Measurements from ENCODE around the gene TXNRD2. TPM values are rescaled to one million over a fixed set of nuclear protein-coding genes. Genes with fewer than 3 reads are reported as not detected.

The TXNRD2 gene
- total RNA-seq, 1 experiment from 2014 or later, result 5.0 TPM

DNA sequence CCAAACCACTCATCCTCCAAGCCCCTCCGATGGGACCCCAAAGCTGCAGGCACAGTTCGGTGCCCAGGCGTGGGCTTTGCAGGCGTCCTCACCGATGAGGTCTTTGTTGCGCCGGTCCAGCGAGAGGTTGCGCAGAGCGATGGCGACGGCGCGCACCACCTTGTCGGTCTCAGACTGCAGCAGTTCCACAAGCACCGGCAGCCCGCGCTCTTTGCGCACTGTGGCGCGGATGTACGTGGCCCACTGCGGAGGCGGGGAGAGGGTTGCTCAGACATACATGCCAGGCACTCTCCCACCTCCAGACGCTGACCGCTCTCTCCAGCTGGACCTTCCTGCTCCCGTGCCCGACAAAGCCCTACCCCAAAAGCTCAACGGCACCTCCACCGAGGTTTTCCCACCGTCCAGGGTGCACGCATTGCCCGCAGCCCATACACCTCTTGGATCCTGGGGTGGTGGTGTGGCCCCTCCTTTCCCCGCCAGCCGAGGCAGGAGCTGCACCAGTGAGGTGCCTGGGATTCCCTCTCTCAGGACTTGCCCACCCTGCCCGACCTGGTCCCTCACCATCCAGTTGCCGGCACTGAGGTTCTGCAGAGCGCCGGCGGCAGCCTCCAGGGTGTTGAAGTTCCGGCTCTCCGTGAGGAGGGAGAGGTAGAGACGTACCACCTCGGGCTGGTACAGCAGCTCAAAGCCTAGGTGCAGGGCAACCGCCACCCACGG, 32.1 kb upstream of the TXNRD2 start:
- no peak for DNase-seq
- Histone ChIP-seq H3K36me3 (replicated peaks; ENCODE audit: control insufficient read depth, insufficient read depth, low read length) (peaks cover 9% of the 10 kb centered on the region), H3K4me3 (ENCODE audit: insufficient read depth, low read depth, low read length) (no peak overlapping the region), H3K27me3 (ENCODE audit: control insufficient read depth, insufficient read depth, low read length) (no peaks in the 10 kb centered on the region)

GRCh38 chr22:19972652-19973550, 31.3 kb upstream of the TXNRD2 start:
- H3K27me3 ChIP-seq (ENCODE audit: control insufficient read depth, insufficient read depth, low read length), result no peaks in the 10 kb centered on the region
- peaks cover 9% of the 10 kb centered on the region for H3K36me3 ChIP-seq (replicated peaks; ENCODE audit: control insufficient read depth, insufficient read depth, low read length)
- peak; percentile 91 for DNase-seq
- no peak overlapping the region for H3K4me3 ChIP-seq (ENCODE audit: insufficient read depth, low read depth, low read length)

DNA sequence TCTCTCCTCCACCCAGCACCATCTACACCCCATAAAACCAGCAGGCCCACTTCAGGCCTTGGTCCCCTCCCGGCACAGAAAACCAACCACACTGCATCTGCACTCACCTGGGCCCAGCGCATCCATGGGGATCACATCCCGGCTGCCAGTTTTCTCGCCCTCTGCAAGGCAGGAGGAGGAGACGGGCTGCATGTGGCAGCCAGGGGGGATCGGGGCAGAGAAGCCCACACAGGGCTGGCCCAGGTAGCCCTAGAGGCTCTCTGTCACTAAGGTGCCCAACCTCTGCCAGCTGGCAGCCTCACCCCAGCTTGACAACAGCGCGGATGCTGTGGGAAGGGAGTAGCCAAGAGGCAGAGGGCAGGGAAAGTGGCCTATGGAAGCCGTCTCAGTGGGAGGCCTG, 30.6 kb upstream of the TXNRD2 start:
- Histone ChIP-seq H3K4me3 (ENCODE audit: insufficient read depth, low read depth, low read length) (no peak overlapping the region), H3K27me3 (ENCODE audit: control insufficient read depth, insufficient read depth, low read length) (no peaks in the 10 kb centered on the region), H3K36me3 (replicated peaks; ENCODE audit: control insufficient read depth, insufficient read depth, low read length) (peaks cover 10% of the 10 kb centered on the region)
- DNase-seq, result no peak

- Histone ChIP-seq H3K27me3 (ENCODE audit: control insufficient read depth, insufficient read depth, low read length) (no peaks in the 10 kb centered on the region), H3K36me3 (replicated peaks; ENCODE audit: control insufficient read depth, insufficient read depth, low read length) (peaks cover 10% of the 10 kb centered on the region), H3K4me3 (ENCODE audit: insufficient read depth, low read depth, low read length) (no peak overlapping the region)
- DNase-seq, result no peak
Measured at GRCh38 chr22:19971276-19972124, 29.9 kb upstream of the TXNRD2 start.

- DNase-seq, result peak; percentile 96
- Histone ChIP-seq H3K36me3 (replicated peaks; ENCODE audit: control insufficient read depth, insufficient read depth, low read length) (peaks cover 10% of the 10 kb centered on the region), H3K27me3 (ENCODE audit: control insufficient read depth, insufficient read depth, low read length) (no peaks in the 10 kb centered on the region), H3K4me3 (ENCODE audit: insufficient read depth, low read depth, low read length) (no peak overlapping the region)
Measured at GRCh38 chr22:19970479-19971275, 29.1 kb upstream of the TXNRD2 start.

- Histone ChIP-seq H3K4me3 (ENCODE audit: insufficient read depth, low read depth, low read length) (no peak overlapping the region), H3K36me3 (replicated peaks; ENCODE audit: control insufficient read depth, insufficient read depth, low read length) (peaks cover 10% of the 10 kb centered on the region), H3K27me3 (ENCODE audit: control insufficient read depth, insufficient read depth, low read length) (no peaks in the 10 kb centered on the region)
- no peak for DNase-seq
Measured at GRCh38 chr22:19970031-19970478, 28.4 kb upstream of the TXNRD2 start.

DNA sequence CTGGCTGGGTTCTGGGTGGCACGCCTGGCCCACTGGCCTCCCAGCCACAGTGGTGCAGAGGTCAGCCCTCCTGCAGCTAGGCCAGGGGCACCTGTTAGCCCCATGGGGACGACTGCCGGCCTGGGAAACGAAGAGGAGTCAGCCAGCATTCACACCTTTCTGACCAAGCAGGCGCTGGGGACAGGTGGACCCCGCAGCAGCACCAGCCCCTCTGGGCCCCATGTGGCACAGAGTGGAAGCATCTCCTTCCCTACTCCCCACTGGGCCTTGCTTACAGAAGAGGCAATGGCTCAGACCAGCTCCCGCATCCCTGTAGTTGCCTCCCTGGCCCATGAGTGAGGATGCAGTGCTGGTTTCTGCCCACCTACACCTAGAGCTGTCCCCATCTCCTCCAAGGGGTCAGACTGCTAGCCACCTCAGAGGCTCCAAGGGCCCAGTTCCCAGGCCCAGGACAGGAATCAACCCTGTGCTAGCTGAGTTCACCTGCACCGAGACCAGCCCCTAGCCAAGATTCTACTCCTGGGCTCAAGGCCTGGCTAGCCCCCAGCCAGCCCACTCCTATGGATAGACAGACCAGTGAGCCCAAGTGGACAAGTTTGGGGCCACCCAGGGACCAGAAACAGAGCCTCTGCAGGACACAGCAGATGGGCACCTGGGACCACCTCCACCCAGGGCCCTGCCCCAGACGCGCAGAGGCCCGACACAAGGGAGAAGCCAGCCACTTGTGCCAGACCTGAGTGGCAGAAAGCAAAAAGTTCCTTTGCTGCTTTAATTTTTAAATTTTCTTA, 27.7 kb upstream of the TXNRD2 start:
- DNase-seq, result no peak
- H3K27me3 ChIP-seq (ENCODE audit: control insufficient read depth, insufficient read depth, low read length), result no peaks in the 10 kb centered on the region
- no peak overlapping the region for H3K4me3 ChIP-seq (ENCODE audit: insufficient read depth, low read depth, low read length)
- peaks cover 10% of the 10 kb centered on the region for H3K36me3 ChIP-seq (replicated peaks; ENCODE audit: control insufficient read depth, insufficient read depth, low read length)

DNA sequence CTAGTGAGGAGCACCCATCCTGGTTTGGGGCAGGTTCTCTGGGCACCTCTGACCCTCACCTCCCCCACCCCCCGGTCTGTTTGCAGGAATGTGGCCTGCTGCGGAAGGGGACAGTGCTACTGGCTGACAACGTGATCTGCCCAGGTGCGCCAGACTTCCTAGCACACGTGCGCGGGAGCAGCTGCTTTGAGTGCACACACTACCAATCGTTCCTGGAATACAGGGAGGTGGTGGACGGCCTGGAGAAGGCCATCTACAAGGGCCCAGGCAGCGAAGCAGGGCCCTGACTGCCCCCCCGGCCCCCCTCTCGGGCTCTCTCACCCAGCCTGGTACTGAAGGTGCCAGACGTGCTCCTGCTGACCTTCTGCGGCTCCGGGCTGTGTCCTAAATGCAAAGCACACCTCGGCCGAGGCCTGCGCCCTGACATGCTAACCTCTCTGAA, 26.9 kb upstream of the TXNRD2 start:
- Histone ChIP-seq H3K27me3 (ENCODE audit: control insufficient read depth, insufficient read depth, low read length) (no peaks in the 10 kb centered on the region), H3K4me3 (ENCODE audit: insufficient read depth, low read depth, low read length) (no peak overlapping the region), H3K36me3 (replicated peaks; ENCODE audit: control insufficient read depth, insufficient read depth, low read length) (peaks cover 13% of the 10 kb centered on the region)
- DNase-seq, result no peak

GRCh38 chr22:19967850-19968449, 26.3 kb upstream of the TXNRD2 start:
- Histone ChIP-seq H3K36me3 (replicated peaks; ENCODE audit: control insufficient read depth, insufficient read depth, low read length) (peaks cover 13% of the 10 kb centered on the region), H3K27me3 (ENCODE audit: control insufficient read depth, insufficient read depth, low read length) (no peaks in the 10 kb centered on the region), H3K4me3 (ENCODE audit: insufficient read depth, low read depth, low read length) (no peak overlapping the region)
- DNase-seq, result no peak

GRCh38 chr22:19966908-19967750, 25.5 kb upstream of the TXNRD2 start:
- no peak for DNase-seq
- no peaks in the 10 kb centered on the region for H3K27me3 ChIP-seq (ENCODE audit: control insufficient read depth, insufficient read depth, low read length)
- H3K36me3 ChIP-seq (replicated peaks; ENCODE audit: control insufficient read depth, insufficient read depth, low read length), result peaks cover 11% of the 10 kb centered on the region
- no peak overlapping the region for H3K4me3 ChIP-seq (ENCODE audit: insufficient read depth, low read depth, low read length)

GRCh38 chr22:19965771-19966709, 24.4 kb upstream of the TXNRD2 start:
- Histone ChIP-seq H3K36me3 (replicated peaks; ENCODE audit: control insufficient read depth, insufficient read depth, low read length) (peaks cover 7% of the 10 kb centered on the region), H3K27me3 (ENCODE audit: control insufficient read depth, insufficient read depth, low read length) (no peaks in the 10 kb centered on the region), H3K4me3 (ENCODE audit: insufficient read depth, low read depth, low read length) (no peak overlapping the region)
- DNase-seq, result peak; percentile 94
